GM18526 (cell line): Measurements from ENCODE around the gene HCCS.

Experiments
- POLR2A ChIP-seq: IDR thresholded peaks from 3 replicates; pipeline ENCODE4 v1.6.1; 2011; ENCODE audit not compliant: insufficient read length; ENCODE audit errors: extremely low read depth

HCCS gene

DNA sequence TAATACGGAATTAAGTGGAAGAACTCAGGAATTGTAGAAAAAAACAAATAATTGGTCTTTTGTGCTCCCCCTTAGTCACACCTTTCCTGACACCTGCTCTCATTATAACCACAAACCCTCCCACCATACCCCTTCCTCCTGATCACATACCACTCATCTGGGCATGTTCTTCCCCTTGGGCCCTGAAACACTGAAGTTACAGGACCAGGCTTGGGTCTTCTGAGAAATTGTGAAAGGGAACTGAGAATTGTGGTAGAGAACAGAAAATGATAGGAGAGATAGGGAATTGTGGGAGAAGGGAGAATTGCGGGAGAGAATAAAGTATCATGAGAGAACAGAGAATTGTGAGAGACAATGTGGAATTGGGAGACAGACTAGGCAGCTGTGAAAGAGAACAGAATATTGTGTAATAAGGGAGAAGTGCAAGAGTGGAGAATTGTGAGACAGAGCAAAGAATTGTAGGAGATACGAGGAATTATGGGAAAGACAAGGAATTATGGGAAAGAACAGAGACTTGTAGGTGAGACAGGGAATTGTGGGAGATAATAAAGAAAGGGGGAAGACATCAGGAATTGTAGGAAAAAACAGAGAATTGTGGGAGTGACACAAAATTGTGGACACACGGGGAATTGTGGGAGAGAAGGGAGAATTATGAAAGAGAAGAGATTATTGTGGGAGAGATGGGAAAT is 2.7 kb upstream of the HCCS start:
- no peak for TF ChIP-seq POLR2A

DNA sequence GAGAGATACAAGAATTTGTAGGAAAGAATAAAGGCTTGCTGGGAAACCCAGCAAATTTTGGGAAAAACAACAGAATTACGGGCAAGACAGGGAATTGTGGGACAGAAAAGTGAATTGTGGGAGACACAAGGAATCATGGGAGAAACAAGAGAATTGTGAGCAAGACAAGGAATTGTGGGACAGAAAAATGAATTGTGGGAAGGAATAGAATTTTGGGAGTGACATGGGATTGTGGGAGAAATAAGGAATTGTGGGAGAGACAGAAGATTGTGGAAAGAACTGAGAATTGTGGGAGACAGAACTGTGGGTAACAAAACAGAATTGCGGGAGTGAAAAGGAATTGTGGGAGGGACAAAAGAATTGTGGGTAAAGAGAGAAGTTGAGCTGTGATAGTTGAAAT is 1.2 kb upstream of the HCCS start:
- no peak for TF ChIP-seq POLR2A

DNA sequence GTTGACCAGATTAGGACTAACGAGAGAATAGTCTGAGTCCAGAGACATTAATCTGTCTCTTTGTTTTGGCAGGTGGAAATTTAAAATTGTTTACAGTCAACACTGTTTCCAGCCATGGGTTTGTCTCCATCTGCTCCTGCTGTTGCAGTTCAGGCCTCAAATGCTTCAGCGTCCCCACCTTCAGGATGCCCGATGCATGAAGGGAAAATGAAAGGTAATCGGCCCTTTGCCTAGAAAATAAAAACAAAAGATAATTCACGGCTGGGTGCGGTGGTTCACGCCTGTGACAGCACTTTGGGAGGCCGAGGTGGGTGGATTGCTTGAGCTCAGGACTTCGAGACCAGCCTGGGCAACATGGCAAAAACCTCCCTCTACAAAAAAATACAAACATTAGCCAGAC is 815 bp downstream of the HCCS start:
- no peak for TF ChIP-seq POLR2A

DNA sequence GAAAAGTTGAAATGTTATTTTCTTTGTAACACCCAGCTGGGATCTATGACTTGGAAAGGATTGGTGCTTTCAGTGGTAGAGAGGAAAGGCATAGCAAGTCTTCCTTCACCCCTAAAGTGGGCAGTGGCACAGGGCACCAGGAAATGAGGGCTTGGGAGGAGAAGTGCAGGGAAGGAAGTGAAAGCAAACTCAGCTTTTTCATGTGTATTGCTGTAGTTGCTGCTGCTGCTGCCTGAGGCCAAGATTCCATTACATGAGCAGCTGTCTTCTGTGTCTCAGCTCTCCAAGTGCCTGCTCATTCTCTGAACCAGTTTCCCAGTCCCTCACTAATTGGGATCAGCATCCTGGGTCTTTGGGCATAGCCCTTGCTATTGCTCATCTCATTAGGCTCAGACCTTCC is 2.6 kb downstream of the HCCS start:
- no peak for TF ChIP-seq POLR2A

DNA sequence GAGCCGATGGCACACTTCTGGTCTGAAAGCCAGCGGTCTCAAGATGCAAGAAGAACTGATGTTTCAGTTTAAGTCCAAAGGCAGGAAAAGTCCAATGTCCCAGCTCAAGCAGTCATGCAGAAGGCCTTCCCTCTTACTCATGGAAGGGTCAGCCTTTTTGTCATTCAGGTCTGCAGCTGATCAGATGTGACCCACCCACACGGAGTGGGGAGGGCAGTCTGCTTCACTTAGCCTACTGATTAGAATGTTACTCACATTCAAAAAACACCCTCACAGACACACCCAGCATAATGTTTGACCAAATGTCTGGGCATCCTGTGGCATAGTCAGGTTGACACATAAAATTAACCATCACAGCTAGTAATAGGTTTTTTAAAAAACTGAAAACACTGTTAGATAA is 6.6 kb downstream of the HCCS start:
- TF ChIP-seq POLR2A = no peak

DNA sequence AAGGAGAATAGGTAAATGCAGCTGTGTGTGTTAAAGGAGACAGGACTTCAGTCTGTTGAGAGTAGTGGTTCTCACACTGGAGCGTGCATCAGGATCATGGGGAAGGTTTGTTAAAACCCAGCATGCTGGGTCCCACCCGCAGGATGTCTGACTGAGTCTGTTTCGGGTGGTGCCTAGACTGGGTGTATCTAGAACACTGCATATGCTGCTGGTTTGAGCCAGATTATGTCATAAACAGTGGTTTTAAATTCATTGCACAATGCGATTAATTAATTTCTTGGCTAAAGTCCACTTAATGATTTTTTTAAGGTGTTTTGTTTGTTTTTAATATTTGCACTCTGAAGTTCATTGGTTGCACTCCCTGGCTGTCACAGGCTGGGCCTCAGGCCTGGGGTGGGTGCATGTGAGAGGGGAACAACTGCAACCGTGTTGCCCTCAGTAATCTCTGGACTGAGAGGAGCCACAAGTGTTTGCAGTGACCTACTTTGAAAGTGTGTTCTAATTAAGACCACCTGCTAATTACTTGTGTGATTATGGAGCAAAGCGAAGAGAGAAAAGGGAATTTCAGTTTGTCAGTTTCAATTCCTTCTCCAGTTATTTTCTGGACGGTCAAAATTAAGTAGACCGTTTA is 8.3 kb downstream of the HCCS start:
- TF ChIP-seq POLR2A = no peak

DNA sequence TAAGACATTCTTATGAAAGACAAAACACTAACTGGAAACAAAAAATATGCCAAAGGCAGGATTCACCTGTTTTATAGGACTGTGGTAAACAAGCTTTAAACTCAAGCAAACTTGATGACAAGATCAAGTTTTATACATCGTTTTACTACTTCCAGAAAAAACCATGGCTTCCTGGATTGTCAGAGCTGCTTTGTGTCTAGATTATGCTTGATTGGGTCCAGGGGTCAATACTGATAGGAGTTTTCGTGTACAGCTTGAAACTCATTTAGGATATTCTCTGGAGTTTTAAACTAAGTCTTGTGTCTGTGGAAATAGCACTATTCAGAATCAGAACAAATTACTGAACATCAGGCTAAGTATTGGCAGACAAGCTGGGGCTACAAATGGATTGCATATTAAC is 13.0 kb downstream of the HCCS start:
- TF ChIP-seq POLR2A = no peak

DNA sequence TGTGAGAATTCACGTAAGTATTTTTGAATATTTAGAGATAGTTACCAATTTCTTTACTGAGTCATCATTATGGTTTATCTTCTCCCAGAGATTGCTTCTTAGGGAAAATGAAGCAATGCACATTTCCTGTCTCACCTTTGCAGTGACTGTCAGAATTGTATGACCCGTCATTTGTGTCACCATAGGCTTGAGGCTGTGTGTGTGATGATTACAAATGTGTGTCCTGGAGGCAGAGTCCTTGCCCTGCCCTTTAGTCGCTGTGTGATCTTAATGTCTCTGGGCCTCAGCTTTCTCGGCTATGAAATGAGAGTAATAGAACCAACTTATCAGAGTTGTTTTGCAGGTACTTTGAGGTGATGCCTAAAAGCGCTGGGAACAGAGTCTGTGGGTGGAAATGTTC is 13.9 kb downstream of the HCCS start:
- no peak for TF ChIP-seq POLR2A

DNA sequence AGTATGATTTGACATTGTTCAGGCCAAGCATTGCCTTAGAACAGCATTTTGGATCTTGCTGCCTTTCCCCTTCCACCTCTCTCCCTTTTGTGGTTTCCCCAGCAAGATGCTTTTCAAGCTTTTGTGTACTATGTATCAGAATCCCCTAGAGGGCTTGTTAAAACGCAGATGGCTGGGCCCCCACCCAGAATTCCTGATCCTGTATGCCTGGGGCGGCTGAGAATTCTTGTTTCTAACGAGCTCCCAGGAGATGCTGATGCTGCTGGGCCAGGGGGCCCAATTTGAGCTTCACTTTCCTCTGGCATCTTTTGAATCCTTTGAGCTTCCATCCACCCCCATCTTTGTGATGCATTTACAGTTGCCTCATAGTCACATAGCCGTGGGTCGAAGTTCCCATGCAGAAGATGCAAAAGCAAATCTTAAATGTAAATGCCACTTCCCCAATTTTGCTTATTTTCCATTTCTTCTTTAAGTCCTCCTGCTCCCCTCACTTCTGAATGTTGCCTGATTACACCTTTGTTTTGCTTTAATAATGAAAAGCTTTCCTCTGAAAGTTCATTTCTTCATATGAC is 18.5 kb downstream of the HCCS start:
- no peak for TF ChIP-seq POLR2A

DNA sequence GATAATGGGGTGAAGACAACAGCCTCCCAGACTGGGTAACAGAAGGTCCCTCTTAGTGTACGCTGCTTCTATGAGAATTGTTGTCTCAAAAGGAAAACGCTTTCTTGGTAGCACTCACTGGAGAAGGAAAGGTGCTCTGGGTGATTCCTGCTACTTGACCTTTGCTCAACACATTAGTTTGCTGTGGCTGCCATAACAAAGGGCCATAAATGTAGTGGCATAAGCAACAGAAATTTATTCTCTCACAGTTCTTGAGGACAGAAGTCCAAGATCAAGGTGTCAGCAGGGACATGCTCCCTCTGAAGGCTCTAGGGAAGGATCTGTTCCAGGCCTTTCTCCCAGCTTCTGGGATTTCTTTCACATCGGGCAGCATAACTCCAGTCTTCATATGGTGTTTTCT is 19.0 kb downstream of the HCCS start:
- no peak for TF ChIP-seq POLR2A

DNA sequence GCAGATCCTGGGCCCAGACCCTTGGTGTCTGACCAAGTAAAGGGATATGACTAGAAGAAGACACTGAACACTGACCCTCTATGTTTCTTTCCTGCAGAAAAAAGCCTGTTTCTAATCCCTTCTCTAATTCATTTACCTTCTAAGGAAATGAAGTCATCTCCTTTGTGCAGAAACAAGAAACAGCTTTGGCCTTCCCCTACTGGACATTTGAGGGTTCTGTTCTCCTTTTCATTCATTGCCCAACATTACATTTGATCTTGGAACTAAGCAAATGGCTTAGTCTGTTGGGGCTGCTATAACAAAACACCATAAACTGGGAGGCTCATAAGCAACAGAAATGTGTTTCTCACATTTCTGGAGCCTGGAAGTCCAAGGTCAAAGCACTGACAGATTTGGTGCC is 20.0 kb downstream of the HCCS start:
- no peak for TF ChIP-seq POLR2A

DNA sequence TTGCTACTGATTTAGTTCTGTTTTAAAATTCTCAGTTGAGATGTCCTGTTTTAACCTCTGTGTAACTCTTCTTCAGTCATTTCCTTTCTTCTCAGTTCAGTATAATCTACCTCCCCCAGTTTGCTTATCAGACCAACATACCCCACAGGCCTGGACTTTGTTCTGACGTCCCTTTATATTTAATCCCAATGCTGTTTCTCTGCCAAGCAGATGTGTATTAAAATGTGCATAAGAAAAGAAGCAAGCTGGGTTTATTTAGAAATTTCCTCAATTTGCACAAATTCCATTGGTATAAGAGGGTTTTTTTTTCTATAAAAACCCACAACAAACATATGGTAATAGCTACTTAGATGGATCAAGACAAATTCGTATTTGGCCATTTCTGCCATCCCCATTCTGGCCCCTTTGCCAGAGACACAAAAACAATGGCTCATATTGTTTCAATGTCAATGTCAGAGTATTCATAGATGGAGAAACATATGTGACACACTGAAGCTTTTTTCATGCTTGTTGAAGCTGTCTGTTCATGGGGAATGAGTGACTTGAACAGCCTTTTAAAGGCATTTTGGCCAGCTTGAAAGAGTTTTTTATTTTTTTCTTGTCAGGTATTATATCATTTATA is 24.5 kb downstream of the HCCS start:
- no peak for TF ChIP-seq POLR2A

DNA sequence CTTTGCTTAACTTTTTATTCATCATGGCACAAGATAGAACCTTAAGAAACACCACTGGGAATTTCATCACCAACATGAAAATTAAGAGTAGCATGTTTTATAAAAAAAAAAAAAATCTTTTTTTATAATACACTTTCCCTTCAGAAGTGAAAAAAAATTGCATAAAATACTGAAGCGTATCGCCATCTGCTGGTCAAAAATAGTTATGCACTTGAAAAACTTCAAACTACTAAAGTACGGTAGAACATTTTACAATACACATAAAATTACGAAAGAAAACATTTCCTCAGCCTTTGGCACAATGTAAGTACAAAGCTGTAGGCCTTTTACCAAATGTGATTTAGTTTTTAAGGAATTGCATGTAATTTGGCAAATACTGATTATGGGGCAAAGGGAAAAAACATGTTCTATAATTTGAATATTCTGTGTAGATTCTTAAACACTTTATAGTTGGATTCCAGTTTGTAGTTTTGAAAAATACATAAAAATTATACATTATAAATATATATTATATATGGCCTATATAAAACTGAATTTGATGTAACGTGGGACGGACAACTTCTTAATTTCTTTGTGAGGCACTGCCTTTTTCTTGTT is 26.5 kb downstream of the HCCS start:
- no peak for TF ChIP-seq POLR2A

DNA sequence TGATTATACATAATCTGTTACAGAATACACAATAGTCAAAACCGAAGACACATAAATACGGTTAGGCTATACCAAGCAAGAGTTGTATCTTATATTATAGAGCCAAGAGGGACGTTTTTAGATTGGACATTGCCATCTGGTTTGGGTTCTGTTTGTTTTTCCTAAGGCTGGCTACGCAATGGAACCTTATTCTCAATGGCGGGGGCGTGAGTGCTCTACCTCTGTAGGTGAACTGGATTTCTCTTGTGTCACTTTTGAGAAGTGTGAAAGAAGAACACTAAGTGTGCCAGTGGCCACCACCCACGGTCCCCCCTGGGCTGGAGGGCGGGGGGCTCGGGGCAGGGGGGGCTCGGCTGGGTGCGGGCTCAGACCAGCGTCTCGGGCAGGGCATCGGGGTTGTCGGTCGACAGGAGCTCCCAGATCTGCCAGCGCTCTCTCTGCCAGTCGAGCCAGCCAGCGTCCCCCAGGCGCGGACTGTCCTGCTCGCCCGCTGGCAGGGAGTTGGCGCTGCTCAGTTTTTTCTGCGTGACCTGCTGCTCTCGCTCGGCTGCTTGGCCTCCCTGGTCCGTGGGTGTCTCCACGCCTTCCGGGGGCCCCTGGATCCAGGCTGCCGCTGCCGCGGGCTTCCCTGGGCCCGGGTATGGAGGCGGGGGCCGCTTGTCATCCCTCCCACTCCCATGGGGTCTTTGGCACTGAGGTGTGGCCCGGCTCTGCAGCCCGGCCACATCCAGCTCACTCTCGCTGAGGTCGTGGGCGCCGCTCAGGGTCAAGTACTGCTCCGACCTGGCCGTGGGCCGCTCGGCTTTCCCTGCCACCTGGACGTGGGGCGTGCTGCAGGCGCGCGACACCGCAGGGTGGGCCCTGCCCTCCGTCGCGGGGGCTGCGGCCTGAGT is 27.6 kb downstream of the HCCS start:
- TF ChIP-seq POLR2A = no peak
